GM12875 (cell line): ENCODE results near the gene TOR1AIP2.

ENCODE experiments used
- H3K4me3 ChIP-seq: one replicate; pipeline ENCODE4 v1.5.1; 2011; ENCODE audit warnings: low read depth, low read length, control low read depth
- TF ChIP-seq, protein P1 (sequence below): IDR thresholded peaks from 2 replicates; pipeline ENCODE4 v1.5.1; 2011; ENCODE audit warnings: low read depth, mild to moderate bottlenecking, control low read depth, inconsistent platforms, low read length, moderate library complexity, borderline replicate concordance; ENCODE audit not compliant: insufficient read depth

TOR1AIP2 gene

DNA sequence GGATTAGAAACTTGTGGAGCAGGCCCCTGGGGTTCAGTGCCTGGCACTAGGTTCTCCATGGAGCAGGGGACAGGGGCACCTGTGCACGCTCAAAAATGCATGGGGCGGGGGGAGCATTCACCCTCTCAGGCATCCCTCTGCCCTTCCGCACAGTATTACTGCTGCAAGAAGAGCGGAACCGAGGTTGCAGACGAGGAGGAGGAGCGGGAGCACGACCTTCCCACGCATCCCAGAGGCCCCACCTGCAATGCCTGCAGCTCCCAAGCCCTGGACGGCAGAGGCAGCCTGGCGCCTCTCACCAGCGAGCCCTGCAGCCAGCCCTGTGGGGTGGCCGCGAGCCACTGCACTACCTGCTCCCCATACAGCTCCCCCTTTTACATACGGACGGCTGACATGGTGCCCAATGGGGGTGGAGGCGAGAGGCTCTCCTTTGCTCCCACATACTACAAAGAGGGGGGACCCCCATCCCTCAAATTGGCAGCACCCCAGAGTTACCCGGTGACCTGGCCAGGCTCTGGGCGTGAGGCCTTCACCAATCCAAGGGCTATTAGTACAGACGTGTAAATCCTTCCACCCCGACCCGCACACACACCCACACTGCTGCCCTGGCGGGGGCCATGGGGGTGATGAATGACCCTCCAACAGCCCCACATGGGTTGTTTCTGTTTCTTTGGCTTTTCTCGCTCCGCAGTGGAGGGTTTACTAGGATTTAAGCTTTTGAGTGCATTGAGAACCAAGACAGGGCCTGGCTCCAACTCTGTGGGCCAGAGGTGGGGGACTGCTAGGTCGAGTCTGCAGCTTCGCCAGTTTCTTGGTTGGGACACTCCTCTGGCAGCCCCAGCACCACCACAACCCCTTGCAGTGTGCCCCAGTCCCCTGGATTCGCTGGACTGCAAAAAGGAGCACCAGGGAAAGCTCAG, 63.7 kb downstream of the TOR1AIP2 start:
- no peak overlapping the region for H3K4me3 ChIP-seq

DNA sequence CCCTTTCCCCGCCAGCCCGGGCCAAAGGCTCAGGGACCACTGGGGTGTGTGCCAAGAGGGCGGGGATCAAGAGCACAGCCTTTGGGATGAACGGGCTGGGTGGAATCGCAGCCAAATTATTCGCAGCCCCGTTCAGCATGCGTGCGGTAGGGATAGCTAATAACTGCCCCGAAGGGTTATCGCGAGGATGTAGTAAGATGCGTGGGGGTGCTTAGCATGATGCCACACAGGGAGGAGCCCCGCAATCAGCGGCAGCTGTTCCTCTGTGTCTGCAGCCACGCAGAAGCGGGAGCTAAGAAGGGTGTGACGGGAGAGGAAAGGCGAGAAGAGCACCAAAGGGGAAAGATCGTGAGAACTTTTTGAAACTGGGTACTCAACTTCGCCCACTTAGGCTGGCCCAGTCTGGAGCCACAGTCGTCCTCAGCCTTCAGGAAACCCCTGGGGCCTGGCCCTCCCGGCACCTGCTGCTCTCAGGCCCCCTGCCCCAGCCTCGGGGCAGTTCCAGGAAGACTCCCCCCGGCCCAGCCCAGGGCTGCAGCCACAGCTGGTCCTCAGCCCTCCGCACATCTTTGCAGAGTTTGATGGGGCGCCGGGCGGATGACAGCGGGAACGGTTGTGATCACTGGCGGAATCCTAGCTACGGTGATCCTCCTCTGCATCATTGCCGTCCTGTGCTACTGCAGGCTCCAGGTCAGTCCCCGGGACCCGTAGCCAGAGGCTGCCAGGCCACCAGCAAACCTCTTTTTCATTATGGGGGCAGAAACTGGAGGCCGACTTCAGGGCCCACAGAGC, 64.9 kb downstream of the TOR1AIP2 start:
- no peak overlapping the region for H3K4me3 ChIP-seq
- TF ChIP-seq, protein P1, sequence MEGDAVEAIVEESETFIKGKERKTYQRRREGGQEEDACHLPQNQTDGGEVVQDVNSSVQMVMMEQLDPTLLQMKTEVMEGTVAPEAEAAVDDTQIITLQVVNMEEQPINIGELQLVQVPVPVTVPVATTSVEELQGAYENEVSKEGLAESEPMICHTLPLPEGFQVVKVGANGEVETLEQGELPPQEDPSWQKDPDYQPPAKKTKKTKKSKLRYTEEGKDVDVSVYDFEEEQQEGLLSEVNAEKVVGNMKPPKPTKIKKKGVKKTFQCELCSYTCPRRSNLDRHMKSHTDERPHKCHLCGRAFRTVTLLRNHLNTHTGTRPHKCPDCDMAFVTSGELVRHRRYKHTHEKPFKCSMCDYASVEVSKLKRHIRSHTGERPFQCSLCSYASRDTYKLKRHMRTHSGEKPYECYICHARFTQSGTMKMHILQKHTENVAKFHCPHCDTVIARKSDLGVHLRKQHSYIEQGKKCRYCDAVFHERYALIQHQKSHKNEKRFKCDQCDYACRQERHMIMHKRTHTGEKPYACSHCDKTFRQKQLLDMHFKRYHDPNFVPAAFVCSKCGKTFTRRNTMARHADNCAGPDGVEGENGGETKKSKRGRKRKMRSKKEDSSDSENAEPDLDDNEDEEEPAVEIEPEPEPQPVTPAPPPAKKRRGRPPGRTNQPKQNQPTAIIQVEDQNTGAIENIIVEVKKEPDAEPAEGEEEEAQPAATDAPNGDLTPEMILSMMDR, result no peak

More for the DNA sequence above, 63.7 kb downstream of the TOR1AIP2 start:
- TF ChIP-seq, protein P1, result no peak

DNA sequence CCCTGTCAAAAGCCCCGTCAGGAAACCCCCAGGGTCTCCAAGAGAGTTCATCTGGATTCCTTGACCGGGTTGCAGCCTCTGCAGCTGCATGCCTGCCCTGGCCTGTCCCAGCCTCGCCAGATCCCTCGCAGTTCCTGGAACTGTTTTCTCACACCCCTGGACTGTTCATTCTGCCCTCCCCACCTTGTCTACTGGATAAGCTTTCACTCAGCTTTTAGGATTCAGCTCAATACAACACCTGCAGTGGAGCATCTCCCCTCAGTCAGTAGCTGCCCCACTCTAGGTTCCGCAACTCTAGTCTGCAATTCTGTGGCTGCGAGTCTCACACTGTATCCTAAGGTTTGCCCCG, 67.3 kb downstream of the TOR1AIP2 start:
- no peak overlapping the region for H3K4me3 ChIP-seq
- TF ChIP-seq, protein P1, result no peak

DNA sequence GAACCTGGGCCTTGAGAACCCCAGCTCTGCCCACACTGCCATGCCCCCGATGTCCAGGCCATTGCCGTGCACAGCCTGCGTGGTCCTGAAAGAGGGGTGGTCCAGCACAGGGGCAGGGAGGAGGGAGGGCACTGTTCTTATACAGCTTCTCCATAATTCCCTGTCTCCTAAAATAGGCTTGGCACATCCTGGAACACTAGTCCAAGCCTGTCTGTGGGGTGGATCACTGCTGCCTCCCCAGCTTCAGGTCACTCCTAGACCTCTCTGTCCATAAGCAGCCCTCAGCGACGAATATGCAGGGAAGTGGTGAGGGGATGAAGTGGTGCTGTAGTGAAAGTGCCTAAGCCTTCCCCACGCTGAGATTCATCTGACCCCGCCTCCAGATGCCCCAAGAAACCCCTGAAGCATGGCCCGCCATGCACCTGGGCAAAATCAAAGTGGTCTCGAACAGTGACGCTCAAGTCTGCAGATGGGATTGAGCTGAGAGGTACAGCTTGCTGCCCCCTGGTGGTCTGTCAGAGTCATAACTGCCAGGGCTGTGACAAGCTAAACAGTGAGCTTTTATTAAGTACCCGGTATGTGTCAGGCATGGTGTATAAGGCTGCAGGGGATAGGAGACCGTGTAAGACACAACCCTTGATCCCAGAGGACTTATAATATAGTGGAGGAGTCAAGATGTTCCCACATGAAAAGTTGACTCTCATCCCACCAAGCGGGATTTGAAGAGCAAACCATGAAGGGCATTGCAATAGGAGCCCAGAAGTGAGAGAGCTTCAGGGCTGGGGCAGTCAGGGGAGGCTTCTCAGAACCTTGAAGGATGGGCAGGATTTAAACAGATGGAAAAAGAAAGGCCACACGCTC, 67.9 kb downstream of the TOR1AIP2 start:
- no peak overlapping the region for H3K4me3 ChIP-seq
- TF ChIP-seq, protein P1, result peak; percentile 88

DNA sequence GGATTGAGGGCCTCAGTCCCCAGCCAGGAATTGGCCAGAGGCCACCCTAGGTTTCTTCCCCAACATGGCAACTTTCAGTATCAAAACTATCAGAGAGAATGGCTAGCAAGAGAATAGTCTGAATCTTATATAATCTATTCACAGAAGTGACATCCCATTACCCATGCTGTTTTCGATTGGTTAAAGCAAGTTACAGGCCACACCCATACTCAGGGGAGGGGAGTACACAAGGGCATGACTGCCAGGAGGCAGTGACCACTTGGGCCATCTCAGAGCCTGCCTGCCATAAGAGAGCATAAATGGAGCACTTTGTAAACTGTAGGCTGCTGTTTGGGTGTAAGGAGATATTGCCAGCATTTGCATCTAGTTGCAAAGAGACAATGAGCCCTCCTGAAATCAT, 69.1 kb downstream of the TOR1AIP2 start:
- TF ChIP-seq, protein P1, result no peak
- H3K4me3 ChIP-seq, result no peak overlapping the region

DNA sequence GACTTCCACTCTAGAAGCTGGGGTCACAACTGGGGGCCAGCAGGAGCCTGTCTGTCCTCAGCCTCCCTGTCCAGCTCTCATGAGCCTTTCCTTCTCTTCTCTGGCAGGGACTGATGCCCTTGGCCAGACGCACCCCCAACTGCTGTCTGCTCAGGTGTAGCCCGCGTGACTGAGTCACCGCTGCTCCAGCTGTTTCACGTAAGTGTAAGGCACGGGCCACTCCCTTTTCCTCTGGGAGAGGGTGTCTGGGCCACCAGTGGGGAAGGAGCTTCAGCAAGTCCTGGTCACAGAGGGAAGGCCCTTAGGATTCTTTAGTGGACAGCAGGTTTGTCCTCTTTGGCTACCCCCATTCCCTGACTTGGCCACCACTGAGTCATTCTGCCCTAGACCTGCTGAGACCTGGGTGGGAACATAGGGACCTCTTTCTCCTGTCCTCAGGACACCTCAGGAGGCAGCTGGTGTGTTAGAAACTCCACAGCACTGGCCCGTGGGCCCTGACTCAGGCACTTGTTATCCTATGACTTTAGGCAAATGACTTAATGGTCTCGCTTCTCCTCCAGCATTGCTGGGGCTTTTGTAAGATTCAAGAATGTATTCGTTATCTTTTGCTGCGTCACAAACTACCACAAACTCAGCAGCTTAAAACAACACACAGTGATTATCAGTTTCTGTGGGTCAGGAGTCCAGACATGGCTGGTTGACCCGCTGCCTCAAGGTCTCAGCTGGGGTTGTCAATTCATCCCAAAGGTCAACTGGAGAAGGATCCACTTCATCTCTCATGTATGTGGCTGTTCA, 69.7 kb downstream of the TOR1AIP2 start:
- TF ChIP-seq, protein P1, result no peak
- H3K4me3 ChIP-seq, result no peak overlapping the region
